ENCODE measurements around the gene ATG7.

- TF ChIP-seq CTCF (IDR thresholded peaks at IDR 0.05) = no peak
- TF ChIP-seq POLR2A (IDR thresholded peaks at IDR 0.05) = no peak
Observed at GRCh38 chr3:11291808-11292207, 19.6 kb downstream of the ATG7 start.

All from thyroid gland (tissue), 4 donors.